ENCODE data around the gene HDAC10. TPM values are rescaled to one million over a fixed set of nuclear protein-coding genes. Genes with fewer than 3 reads are reported as not detected.

The HDAC10 gene
- total RNA-seq, 1 experiment from 2014 or later: 71.3 TPM

GRCh38 chr22:50215297-50216054 lies 35.6 kb downstream of the HDAC10 start:
- in situ Hi-C loops (cut with HindIII; ENCODE audit: low pct_unique_long_range_greater_than_20kb, low sequenced_read_pairs) (no loop called here), intact Hi-C loops (cut with micrococcal nuclease; ENCODE audit: unreplicated experiment) (no loop called here)
- no TSS peak for BruUV-seq (replicated peaks)
- ChIA-PET CTCF (interaction anchor here (0.5 kb wide), 1 partner anchor 8 kb away, joined by 7 read pairs; no protein-coding TSS in a partner anchor), POLR2A (no interaction called here)
- no peaks in the 10 kb centered on the region for H3K9me3 ChIP-seq (ENCODE audit: control insufficient read depth, insufficient read depth, low read depth, low read length)
- 0 out of 2 replicates have a peak, but pooled peaks cover 2% of the 10 kb centered on the region for H3K36me3 ChIP-seq (ENCODE audit: control insufficient read depth, insufficient read depth, low read length)
- TF ChIP-seq SIN3A (IDR thresholded peaks at IDR 0.05; ENCODE audit: borderline replicate concordance, insufficient read depth, low read depth, low read length) (no peak), CTCF (IDR thresholded peaks at IDR 0.05) (no peak), REST (IDR thresholded peaks at IDR 0.05; ENCODE audit: insufficient read depth in 1 of 2, low read depth in 2 of 2, low read length in 1 of 2) (no peak), POLR2AphosphoS5 (IDR thresholded peaks at IDR 0.05; ENCODE audit: low read depth, low read length) (no peak), TCF7L2 (IDR thresholded peaks at IDR 0.05; ENCODE audit: low read depth, low read length) (no peak)
- H3K27ac ChIP-seq (ENCODE audit: low read length): no peak overlapping the region
- DNase-seq (ENCODE audit: low read depth, low spot score) (no peak), ATAC-seq (no peak)
- no peak overlapping the region for H3K4me3 ChIP-seq (ENCODE audit: low read depth in 2 of 2, low read length in 2 of 2)
- no peaks in the 10 kb centered on the region for H3K27me3 ChIP-seq (ENCODE audit: control insufficient read depth, insufficient read depth, low read length)
- no peaks in the 10 kb centered on the region for H3K4me1 ChIP-seq (ENCODE audit: control insufficient read depth, insufficient read depth, low read length)

- no peak for TF ChIP-seq CTCF (IDR thresholded peaks at IDR 0.05)
- TF ChIP-seq REST (IDR thresholded peaks at IDR 0.05; ENCODE audit: insufficient read depth in 1 of 2, low read depth in 2 of 2, low read length in 1 of 2): no peak
- TF ChIP-seq POLR2AphosphoS5 (IDR thresholded peaks at IDR 0.05; ENCODE audit: low read depth, low read length): no peak
- no peak for TF ChIP-seq TCF7L2 (IDR thresholded peaks at IDR 0.05; ENCODE audit: low read depth, low read length)
- Histone ChIP-seq H3K27me3 (ENCODE audit: control insufficient read depth, insufficient read depth, low read length) (no peaks in the 10 kb centered on the region), H3K4me1 (ENCODE audit: control insufficient read depth, insufficient read depth, low read length) (no peaks in the 10 kb centered on the region), H3K4me3 (ENCODE audit: low read depth in 2 of 2, low read length in 2 of 2) (no peak overlapping the region), H3K9me3 (ENCODE audit: control insufficient read depth, insufficient read depth, low read depth, low read length) (no peaks in the 10 kb centered on the region), H3K36me3 (ENCODE audit: control insufficient read depth, insufficient read depth, low read length) (no peaks in the 10 kb centered on the region), H3K27ac (ENCODE audit: low read length) (no peak overlapping the region)
- in situ Hi-C loops (cut with HindIII; ENCODE audit: low pct_unique_long_range_greater_than_20kb, low sequenced_read_pairs) (no loop called here), intact Hi-C loops (cut with micrococcal nuclease; ENCODE audit: unreplicated experiment) (no loop called here)
- ATAC-seq (no peak), DNase-seq (ENCODE audit: low read depth, low spot score) (no peak)
- BruUV-seq (replicated peaks): no TSS peak
- ChIA-PET CTCF (no interaction called here), POLR2A (no interaction called here)
These were observed 37.8 kb downstream of the HDAC10 start for GRCh38 chr22:50213263-50213662.
